HEK293 (cell line): ENCODE data around the gene MCU.

Experiments
- CTCF ChIA-PET: fragments of 350-600 bp; formaldehyde crosslinking; extraction: SDS; loops from one replicate; lab custom pipeline; 2021; ENCODE audit warnings: antibody characterized with exemption; lab: Yijun Ruan, JAX
- POLR2A ChIA-PET: fragments of 300-600 bp; formaldehyde crosslinking; extraction: SDS; loops from one replicate; lab custom pipeline; 2020; ENCODE audit warnings: antibody characterized with exemption, inconsistent platforms; lab: Yijun Ruan, JAX
- H3K27ac ChIP-seq: fragments of 200-500 bp; sonication (Bioruptor generic); 2 replicates; pipeline ENCODE4 v1.5.1; 2014; ENCODE audit warnings: low read depth, low read length, control low read depth, inconsistent platforms; ENCODE audit errors: extremely low read depth
- H3K36me3 ChIP-seq, 2 experiments: fragments of 200-500 bp in 1 of 2; sonication (Bioruptor generic) in 1 of 2; 1 replicate in 1 of 2; 2 replicates in 1 of 2; pipeline ENCODE4 v1.5.1; 2014 to 2017; ENCODE audit warnings: inconsistent platforms in 2 of 2, low read length in 2 of 2; ENCODE audit not compliant: control insufficient read depth in 2 of 2, insufficient read depth in 1 of 2
- H3K4me1 ChIP-seq: fragments of 200-500 bp; sonication (Bioruptor generic); 2 replicates; pipeline ENCODE4 v1.5.1; 2014; ENCODE audit warnings: mild to moderate bottlenecking, low read length, inconsistent platforms; ENCODE audit not compliant: control insufficient read depth, insufficient read depth
- H3K4me3 ChIP-seq: 2 replicates; pipeline ENCODE4 v1.5.1; 2011; ENCODE audit warnings: low read depth, mild to moderate bottlenecking, control low read depth, low read length, moderate library complexity
- H3K9me3 ChIP-seq: fragments of 200-500 bp; sonication (Bioruptor generic); 2 replicates; pipeline ENCODE4 v1.5.1; 2014; ENCODE audit warnings: low read depth, low read length, inconsistent platforms; ENCODE audit not compliant: control insufficient read depth, insufficient read depth
- FEZF1 ChIP-seq: fragments of 450-650 bp; formaldehyde crosslinking; IDR thresholded peaks from 2 replicates; pipeline ENCODE4 v1.5.1; 2016; ENCODE audit warnings: missing biosample characterization, missing genetic modification characterization
- HOXA7 ChIP-seq: sonication (generic); formaldehyde crosslinking; IDR thresholded peaks from 2 replicates; pipeline ENCODE4 v1.8.1; 2022; ENCODE audit warnings: missing genetic modification reagents, borderline replicate concordance
- REPIN1 ChIP-seq: fragments of 450-650 bp; formaldehyde crosslinking; IDR thresholded peaks from 2 replicates; pipeline ENCODE4 v1.5.1; 2017; ENCODE audit warnings: missing biosample characterization, missing genetic modification characterization, low read depth
- SP7 ChIP-seq: fragments of 450-650 bp; formaldehyde crosslinking; IDR thresholded peaks from 2 replicates; pipeline ENCODE4 v1.5.1; 2016; ENCODE audit warnings: missing biosample characterization, missing genetic modification characterization
- ZBTB21 ChIP-seq: fragments of 450-650 bp; formaldehyde crosslinking; IDR thresholded peaks from 2 replicates; pipeline ENCODE4 v1.5.1; 2017; ENCODE audit warnings: missing biosample characterization, missing genetic modification characterization
- ZBTB8A ChIP-seq: fragments of 450-650 bp; formaldehyde crosslinking; IDR thresholded peaks from 2 replicates; pipeline ENCODE4 v1.5.1; 2016; ENCODE audit warnings: missing biosample characterization, missing genetic modification characterization
- ZEB2 ChIP-seq: fragments of 450-650 bp; formaldehyde crosslinking; IDR thresholded peaks from 2 replicates; pipeline ENCODE4 v1.5.1; 2016; ENCODE audit warnings: missing biosample characterization, missing genetic modification characterization
- ZNF114 ChIP-seq: fragments of 450-650 bp; formaldehyde crosslinking; IDR thresholded peaks from 2 replicates; pipeline ENCODE4 v1.5.0; 2017; ENCODE audit warnings: missing biosample characterization, missing genetic modification characterization
- ZNF146 ChIP-seq: fragments of 450-650 bp; formaldehyde crosslinking; IDR thresholded peaks from 2 replicates; pipeline ENCODE4 v1.5.1; 2016; ENCODE audit warnings: missing biosample characterization, missing genetic modification characterization
- ZNF16 ChIP-seq: fragments of 450-650 bp; formaldehyde crosslinking; IDR thresholded peaks from 2 replicates; pipeline ENCODE4 v1.5.1; 2016; ENCODE audit warnings: low read depth, missing biosample characterization, missing genetic modification characterization
- ZNF18 ChIP-seq: fragments of 450-650 bp; formaldehyde crosslinking; IDR thresholded peaks from 2 replicates; pipeline ENCODE4 v1.5.1; 2016; ENCODE audit warnings: missing biosample characterization, missing genetic modification characterization
- ZNF202 ChIP-seq: fragments of 450-650 bp; formaldehyde crosslinking; IDR thresholded peaks from 2 replicates; pipeline ENCODE4 v1.5.1; 2016; ENCODE audit warnings: missing biosample characterization, missing genetic modification characterization, borderline replicate concordance
- ZNF23 ChIP-seq: fragments of 450-650 bp; formaldehyde crosslinking; IDR thresholded peaks from 2 replicates; pipeline ENCODE4 v1.5.1; 2016; ENCODE audit warnings: missing biosample characterization, missing genetic modification characterization, borderline replicate concordance
- ZNF24 ChIP-seq: fragments of 450-650 bp; formaldehyde crosslinking; IDR thresholded peaks from 2 replicates; pipeline ENCODE4 v1.5.1; 2016; ENCODE audit warnings: missing biosample characterization, missing genetic modification characterization
- ZNF404 ChIP-seq: fragments of 450-650 bp; formaldehyde crosslinking; IDR thresholded peaks from 2 replicates; pipeline ENCODE4 v1.5.1; 2017; ENCODE audit warnings: missing biosample characterization, missing genetic modification characterization
- ZXDB ChIP-seq: fragments of 450-650 bp; formaldehyde crosslinking; IDR thresholded peaks from 2 replicates; pipeline ENCODE4 v1.5.1; 2016; ENCODE audit warnings: missing biosample characterization, missing genetic modification characterization
- TF ChIP-seq, protein P1 (sequence below): fragments of 450-650 bp; formaldehyde crosslinking; IDR thresholded peaks from 2 replicates; pipeline ENCODE4; 2016; ENCODE audit warnings: missing biosample characterization, missing genetic modification characterization
- TF ChIP-seq, protein P2 (sequence below): fragments of 450-650 bp; formaldehyde crosslinking; IDR thresholded peaks from 2 replicates; pipeline ENCODE4 v1.5.1; 2017; ENCODE audit warnings: missing biosample characterization, missing genetic modification characterization
- TF ChIP-seq, protein P3 (sequence below): fragments of 450-650 bp; formaldehyde crosslinking; IDR thresholded peaks from 2 replicates; pipeline ENCODE4 v1.5.1; 2016; ENCODE audit warnings: missing biosample characterization, missing genetic modification characterization
- TF ChIP-seq, protein P4 (sequence below): fragments of 450-650 bp; formaldehyde crosslinking; conservative IDR thresholded peaks from 2 replicates; pipeline ENCODE4 v1.5.1; 2016; ENCODE audit warnings: low read depth, missing biosample characterization, missing genetic modification characterization
- TF ChIP-seq, protein P5 (sequence below): fragments of 450-650 bp; formaldehyde crosslinking; IDR thresholded peaks from 2 replicates; pipeline ENCODE4 v1.5.1; 2016; ENCODE audit warnings: missing biosample characterization, missing genetic modification characterization

The MCU gene

DNA sequence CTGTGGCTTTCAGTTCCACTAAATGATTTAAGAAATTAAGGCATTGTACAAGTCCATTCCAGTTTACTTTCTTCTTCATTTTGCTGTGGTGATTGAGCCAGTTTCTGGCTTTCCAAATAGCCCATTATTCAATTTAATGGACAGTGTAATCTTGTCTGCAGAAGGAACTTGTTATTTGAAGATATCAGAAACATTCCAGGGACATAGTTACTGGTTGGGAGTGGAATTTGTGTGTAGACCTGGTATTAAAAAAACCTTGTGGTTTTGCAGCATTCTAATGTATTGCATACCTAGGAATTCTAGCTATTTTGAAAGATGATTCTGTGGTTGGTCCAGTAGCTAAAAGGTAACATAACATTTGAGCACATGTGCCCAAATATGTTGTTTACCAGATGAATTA is 72.2 kb downstream of the MCU start:
- ChIA-PET POLR2A (interaction anchor here (1.2 kb wide), 1 partner anchor 23 kb away, joined by 3 read pairs; no protein-coding TSS in a partner anchor), CTCF (interaction anchor here (0.7 to 1.4 kb wide), 2 partner anchors 17 to 116 kb away, joined by 3 read pairs; no protein-coding TSS in a partner anchor)
- Histone ChIP-seq H3K36me3 (no peaks in the 10 kb centered on the region; a peak in 1 of 3 replicates), H3K4me1 (peaks cover 8% of the 10 kb centered on the region; the same call in 1 of the 2 replicates), H3K27ac (no peak overlapping the region), H3K9me3 (no peaks in the 10 kb centered on the region), H3K4me3 (no peak overlapping the region)
- TF ChIP-seq REPIN1 (tag by site-specific recombination) (no peak), ZNF202 (tag by site-specific recombination) (no peak), FEZF1 (tag by site-specific recombination) (no peak), ZNF16 (tag by site-specific recombination) (no peak), ZNF24 (no peak), SP7 (tag by site-specific recombination) (peak; percentile 66), ZBTB21 (tag by site-specific recombination) (no peak), ZNF146 (tag by site-specific recombination) (no peak), HOXA7 (CRISPR knock-in tag) (no peak), ZEB2 (tag by site-specific recombination) (no peak), ZXDB (tag by site-specific recombination) (peak; percentile 71), ZNF23 (no peak), ZBTB8A (tag by site-specific recombination) (no peak), ZNF404 (tag by site-specific recombination) (no peak), ZNF114 (tag by site-specific recombination) (no peak), ZNF18 (tag by site-specific recombination) (no peak)
- TF ChIP-seq, protein P1, sequence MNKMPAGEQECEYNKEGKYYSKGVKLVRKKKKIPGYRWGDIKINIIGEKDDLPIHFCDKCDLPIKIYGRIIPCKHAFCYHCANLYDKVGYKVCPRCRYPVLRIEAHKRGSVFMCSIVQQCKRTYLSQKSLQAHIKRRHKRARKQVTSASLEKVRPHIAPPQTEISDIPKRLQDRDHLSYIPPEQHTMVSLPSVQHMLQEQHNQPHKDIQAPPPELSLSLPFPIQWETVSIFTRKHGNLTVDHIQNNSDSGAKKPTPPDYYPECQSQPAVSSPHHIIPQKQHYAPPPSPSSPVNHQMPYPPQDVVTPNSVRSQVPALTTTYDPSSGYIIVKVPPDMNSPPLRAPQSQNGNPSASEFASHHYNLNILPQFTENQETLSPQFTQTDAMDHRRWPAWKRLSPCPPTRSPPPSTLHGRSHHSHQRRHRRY (tag by site-specific recombination), result no peak
- TF ChIP-seq, protein P2, sequence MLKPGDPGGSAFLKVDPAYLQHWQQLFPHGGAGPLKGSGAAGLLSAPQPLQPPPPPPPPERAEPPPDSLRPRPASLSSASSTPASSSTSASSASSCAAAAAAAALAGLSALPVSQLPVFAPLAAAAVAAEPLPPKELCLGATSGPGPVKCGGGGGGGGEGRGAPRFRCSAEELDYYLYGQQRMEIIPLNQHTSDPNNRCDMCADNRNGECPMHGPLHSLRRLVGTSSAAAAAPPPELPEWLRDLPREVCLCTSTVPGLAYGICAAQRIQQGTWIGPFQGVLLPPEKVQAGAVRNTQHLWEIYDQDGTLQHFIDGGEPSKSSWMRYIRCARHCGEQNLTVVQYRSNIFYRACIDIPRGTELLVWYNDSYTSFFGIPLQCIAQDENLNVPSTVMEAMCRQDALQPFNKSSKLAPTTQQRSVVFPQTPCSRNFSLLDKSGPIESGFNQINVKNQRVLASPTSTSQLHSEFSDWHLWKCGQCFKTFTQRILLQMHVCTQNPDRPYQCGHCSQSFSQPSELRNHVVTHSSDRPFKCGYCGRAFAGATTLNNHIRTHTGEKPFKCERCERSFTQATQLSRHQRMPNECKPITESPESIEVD (tag by site-specific recombination), result peak; percentile 56
- TF ChIP-seq, protein P3, sequence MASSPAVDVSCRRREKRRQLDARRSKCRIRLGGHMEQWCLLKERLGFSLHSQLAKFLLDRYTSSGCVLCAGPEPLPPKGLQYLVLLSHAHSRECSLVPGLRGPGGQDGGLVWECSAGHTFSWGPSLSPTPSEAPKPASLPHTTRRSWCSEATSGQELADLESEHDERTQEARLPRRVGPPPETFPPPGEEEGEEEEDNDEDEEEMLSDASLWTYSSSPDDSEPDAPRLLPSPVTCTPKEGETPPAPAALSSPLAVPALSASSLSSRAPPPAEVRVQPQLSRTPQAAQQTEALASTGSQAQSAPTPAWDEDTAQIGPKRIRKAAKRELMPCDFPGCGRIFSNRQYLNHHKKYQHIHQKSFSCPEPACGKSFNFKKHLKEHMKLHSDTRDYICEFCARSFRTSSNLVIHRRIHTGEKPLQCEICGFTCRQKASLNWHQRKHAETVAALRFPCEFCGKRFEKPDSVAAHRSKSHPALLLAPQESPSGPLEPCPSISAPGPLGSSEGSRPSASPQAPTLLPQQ (tag by site-specific recombination), result no peak
- TF ChIP-seq, protein P4, sequence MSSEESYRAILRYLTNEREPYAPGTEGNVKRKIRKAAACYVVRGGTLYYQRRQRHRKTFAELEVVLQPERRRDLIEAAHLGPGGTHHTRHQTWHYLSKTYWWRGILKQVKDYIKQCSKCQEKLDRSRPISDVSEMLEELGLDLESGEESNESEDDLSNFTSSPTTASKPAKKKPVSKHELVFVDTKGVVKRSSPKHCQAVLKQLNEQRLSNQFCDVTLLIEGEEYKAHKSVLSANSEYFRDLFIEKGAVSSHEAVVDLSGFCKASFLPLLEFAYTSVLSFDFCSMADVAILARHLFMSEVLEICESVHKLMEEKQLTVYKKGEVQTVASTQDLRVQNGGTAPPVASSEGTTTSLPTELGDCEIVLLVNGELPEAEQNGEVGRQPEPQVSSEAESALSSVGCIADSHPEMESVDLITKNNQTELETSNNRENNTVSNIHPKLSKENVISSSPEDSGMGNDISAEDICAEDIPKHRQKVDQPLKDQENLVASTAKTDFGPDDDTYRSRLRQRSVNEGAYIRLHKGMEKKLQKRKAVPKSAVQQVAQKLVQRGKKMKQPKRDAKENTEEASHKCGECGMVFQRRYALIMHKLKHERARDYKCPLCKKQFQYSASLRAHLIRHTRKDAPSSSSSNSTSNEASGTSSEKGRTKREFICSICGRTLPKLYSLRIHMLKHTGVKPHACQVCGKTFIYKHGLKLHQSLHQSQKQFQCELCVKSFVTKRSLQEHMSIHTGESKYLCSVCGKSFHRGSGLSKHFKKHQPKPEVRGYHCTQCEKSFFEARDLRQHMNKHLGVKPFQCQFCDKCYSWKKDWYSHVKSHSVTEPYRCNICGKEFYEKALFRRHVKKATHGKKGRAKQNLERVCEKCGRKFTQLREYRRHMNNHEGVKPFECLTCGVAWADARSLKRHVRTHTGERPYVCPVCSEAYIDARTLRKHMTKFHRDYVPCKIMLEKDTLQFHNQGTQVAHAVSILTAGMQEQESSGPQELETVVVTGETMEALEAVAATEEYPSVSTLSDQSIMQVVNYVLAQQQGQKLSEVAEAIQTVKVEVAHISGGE, result no peak
- TF ChIP-seq, protein P5, sequence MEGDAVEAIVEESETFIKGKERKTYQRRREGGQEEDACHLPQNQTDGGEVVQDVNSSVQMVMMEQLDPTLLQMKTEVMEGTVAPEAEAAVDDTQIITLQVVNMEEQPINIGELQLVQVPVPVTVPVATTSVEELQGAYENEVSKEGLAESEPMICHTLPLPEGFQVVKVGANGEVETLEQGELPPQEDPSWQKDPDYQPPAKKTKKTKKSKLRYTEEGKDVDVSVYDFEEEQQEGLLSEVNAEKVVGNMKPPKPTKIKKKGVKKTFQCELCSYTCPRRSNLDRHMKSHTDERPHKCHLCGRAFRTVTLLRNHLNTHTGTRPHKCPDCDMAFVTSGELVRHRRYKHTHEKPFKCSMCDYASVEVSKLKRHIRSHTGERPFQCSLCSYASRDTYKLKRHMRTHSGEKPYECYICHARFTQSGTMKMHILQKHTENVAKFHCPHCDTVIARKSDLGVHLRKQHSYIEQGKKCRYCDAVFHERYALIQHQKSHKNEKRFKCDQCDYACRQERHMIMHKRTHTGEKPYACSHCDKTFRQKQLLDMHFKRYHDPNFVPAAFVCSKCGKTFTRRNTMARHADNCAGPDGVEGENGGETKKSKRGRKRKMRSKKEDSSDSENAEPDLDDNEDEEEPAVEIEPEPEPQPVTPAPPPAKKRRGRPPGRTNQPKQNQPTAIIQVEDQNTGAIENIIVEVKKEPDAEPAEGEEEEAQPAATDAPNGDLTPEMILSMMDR (tag by site-specific recombination), result no peak
